NCI-H2029 (cell line): Measurements from ENCODE around the gene IQSEC1.

ENCODE experiments used
- DNase-seq: peaks from one replicate; lab custom pipeline; 2025; lab: John Stamatoyannopoulos, UW

IQSEC1 gene

DNA sequence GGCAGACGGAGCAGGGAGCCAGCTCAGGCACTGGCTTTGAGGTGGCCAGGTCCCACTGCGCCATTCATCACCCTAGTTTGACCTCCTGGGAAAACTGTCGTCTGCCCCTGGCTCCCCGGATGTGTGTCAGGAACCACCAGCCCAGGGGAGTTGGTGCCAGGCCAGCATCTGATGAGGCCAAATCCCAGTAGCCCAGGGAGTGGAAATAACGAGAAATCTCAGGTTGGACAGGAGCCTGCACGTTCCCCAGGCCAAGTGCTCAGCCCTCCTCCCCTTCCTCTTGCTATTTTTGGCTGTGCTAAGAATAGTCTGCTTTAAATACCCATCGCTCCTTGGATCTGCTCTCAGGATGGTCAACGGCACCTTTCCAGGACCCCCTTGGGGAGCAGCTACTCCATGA, 138.8 kb downstream of the IQSEC1 start:
- DNase-seq = no peak

DNA sequence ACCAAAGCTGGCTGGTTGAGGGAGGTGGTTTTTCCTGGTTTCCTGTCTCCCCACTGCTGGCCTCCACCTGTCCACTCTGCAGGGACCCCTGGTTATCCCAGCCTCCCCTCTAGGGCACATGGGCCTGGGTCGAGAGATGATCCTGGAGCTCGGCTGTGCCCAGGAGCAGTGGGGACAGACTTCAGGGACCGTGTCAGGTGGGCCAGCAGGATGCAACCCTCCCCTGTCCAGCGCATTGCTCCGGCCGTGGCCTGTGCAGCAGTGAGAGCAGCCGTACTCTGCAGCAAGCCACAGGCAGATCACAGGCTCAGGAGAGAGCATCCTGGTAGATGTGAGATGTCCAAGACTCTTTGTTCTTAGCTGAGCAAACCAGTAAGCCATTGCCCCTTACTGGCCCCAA, 139.3 kb downstream of the IQSEC1 start:
- DNase-seq = no peak

GRCh38 chr3:12932754-12933153, 140.5 kb downstream of the IQSEC1 start:
- DNase-seq = no peak

DNA sequence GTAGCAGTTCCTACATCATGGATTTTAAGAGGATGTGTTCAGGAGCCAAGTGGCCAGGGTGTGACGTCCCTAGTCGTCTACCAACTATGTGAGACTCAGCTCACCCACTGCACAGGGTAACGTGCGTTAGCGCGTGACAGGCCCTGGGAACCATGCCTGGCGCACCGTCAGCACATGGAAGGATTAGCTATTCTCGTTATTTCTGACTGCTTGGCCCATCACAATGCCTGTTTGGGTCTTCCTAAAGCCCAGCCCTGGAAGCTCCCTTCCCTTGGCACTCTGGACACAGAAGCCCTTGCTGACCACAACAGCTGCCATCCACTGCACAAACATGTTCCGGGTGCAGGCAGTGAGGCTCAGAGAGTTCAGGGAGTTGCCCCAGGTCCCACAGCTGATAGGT, 140.9 kb downstream of the IQSEC1 start:
- no peak for DNase-seq

DNA sequence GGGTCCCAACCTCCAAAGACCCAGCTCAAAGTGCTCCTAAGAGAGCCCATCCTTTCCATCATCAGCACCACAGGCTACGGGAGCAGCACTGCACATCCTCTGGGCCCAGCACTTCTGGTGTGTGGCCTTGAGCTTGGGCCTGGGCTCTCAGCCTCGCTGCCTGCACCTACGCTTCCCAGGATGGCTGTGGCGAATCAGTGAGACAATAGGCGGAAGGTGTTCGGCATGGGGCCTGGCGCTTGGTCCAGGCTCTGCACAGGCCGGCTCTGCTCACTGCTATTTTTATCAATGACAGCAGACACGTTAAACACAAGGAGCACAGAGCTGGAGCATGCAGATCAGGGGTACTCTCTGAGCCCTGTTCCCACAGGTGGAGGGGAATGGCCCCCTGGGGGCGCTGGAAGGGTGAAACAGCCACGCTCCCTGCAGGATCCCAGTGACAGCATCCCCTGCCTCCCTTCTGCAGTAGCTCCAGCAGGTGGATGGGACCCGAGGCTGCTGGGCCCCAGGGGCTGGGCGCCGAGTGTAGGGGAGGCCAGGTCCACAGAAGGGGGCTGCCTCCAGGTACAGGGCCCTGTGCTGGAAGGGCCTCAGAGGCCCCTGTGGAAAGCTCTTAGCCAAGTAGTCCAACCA, 141.8 kb downstream of the IQSEC1 start:
- no peak for DNase-seq

GRCh38 chr3:12929801-12930200, 143.4 kb downstream of the IQSEC1 start:
- no peak for DNase-seq

DNA sequence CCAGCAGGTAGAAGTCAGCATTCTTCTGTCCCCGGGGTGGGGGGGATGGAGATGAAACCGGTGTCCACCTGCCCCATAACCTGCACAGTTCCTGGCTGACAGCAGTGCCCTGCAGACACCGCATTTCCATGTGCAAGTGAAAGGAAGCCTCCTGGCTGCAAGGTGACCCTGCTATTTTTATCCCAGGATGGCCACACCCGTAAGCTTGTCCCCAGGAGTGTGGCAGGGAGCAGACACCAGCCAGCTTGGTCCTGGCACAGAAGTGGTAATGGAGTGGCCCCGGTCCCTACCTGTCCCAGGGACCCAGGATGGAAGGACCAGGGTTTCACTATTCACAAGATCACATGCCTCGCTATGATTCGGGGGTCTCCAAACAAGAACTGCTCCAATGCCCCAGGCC, 146.6 kb downstream of the IQSEC1 start:
- no peak for DNase-seq

GRCh38 chr3:12925648-12926047, 147.6 kb downstream of the IQSEC1 start:
- DNase-seq = no peak

DNA sequence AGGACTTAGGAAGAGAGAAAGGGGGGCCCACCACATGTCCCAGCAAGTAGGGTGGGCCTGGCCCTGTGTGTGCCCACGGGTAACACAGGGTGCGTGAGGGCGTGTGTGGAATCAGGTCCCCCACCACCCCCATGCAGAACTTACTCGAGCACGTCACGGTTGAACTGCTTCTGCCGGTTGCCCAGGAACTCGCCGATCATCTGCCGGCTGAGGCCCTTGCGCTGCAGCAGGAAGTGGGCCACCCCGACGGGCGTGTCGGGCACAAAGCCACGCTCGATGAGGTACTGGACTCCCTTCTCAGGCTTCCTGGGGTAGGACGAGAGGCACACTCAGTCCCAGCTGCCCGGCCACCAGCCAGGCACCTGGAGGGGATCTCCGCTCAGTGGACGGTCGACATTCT, 148.8 kb downstream of the IQSEC1 start:
- no peak for DNase-seq

GRCh38 chr3:12922881-12923431, 150.3 kb downstream of the IQSEC1 start:
- no peak for DNase-seq

- no peak for DNase-seq
These were observed 150.9 kb downstream of the IQSEC1 start for GRCh38 chr3:12922306-12922705.

- DNase-seq = no peak
These were observed 151.5 kb downstream of the IQSEC1 start for GRCh38 chr3:12921736-12922135.

DNA sequence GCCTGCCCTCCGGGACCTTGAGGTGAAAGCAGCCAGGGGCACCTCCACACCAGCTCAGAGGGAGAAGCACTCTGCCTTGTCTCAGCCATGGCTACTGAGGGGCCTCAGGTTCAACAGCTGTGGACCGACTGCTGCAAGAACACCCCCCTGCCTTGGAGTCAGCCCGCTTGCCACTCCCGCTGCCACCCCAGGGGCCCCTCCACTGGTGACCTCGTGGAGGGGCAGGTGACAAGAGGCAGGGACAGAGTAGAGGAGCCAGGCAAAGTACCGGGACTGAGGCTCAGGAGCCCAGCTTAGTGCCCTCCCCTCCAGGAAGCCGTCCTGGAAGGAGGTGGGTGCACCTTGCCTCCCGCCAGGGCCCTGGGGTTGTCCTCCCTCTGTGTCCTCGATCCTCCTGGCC, 152.3 kb downstream of the IQSEC1 start:
- DNase-seq = no peak

DNA sequence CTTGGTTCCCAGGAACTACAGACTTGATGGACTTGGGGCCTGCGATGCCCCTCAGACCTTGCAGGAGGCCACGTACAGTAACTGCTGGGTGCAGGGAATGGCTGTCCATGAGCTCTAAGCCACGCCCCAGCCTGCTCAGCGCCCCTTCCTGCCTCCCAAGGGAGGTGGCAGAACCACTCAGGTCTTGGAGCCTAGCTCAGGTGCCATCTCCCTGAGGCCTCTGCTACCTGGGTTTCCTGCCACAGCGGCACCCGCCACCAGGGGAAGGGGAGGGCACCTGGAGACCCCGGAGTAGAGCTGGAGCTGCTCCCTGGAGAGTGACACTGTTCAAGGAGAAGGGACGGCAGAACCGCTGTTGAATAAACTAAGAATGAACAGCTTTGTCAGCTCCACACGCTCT, 154.0 kb downstream of the IQSEC1 start:
- no peak for DNase-seq

DNA sequence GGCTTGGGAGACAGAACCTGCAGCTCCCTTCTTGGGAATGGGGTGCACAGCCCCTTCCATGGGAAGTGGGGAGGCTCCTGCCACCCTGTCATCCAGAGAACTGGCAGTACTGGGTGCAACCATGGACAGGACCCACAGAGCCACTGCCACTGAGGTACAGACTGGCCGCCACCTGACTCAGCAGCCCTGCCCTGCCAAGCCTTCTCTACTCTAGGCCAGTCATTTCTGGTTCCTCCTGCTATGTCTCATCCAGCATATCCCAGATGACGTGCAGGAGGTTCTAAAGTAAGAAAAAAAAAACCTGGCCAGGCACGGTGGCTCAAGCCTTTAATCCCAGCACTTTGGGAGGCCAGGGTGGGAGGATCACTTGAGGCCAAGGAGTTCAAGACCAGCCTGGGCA, 155.0 kb downstream of the IQSEC1 start:
- no peak for DNase-seq

DNA sequence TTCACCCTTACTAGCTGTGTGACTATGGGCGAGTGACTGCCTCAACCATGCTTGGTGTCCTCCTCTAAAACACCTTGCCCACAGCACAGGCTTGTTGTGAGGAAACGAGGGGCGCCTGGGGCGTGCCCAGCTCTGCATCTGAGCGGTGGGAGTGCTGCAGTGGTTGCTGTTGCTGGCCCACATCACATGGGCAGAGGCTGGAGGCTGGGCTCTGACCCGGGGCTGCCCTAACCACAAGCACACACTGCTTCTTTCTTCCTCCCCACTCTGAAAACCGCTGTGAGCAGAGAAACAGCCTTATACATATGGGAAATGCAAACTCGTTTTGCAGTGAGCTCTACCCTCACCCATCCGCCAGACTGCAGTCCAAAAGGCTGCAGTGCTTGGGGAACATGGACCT, 157.1 kb downstream of the IQSEC1 start:
- no peak for DNase-seq

DNA sequence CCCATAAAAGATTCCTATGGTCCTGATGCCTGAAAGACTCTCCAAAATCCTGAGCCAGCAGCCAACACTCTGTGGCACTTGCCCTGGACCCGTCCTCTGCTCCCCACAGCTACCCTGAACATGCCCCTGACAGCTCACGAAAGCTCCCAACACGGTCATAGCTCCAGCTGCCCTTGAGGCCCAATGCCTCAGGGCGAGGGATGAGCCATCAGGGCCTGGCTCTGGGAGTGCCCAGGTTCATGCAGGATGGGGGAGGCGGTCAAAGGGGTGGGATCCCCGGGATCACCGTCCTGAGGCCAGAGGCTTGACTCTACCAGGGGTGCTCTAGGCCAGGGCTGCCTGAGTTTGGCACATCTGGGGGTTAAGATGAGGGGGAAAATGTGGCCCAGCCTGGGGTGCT, 159.1 kb downstream of the IQSEC1 start:
- DNase-seq = no peak

GRCh38 chr3:12911881-12912415, 161.3 kb downstream of the IQSEC1 start:
- DNase-seq = no peak

GRCh38 chr3:12910356-12911099, 162.7 kb downstream of the IQSEC1 start:
- no peak for DNase-seq

- no peak for DNase-seq
These were observed 163.5 kb downstream of the IQSEC1 start for GRCh38 chr3:12909710-12910109.

GRCh38 chr3:12908859-12909258, 164.4 kb downstream of the IQSEC1 start:
- DNase-seq = no peak

- no peak for DNase-seq
These were observed 165.0 kb downstream of the IQSEC1 start for GRCh38 chr3:12908136-12908730.

DNA sequence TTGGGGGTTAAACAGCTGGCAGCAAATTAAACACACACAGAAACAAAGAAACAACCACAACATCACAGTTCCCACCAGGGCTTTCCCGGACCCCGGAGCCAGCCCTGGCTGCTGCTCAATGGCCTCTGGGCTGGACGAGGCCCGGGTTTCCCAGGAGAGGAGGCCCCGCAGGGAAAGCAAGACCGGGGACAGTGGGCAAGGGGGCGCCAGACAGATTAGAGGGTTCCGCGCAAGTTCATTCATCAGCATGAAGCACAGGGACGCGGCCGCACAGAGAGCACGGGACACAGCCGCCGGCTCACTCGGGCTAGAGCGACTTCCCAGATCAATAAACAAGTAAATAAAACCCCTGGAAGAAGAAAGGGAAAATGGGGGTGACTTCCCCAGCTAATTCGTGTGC, 165.5 kb downstream of the IQSEC1 start:
- DNase-seq = no peak
